ENCODE results near the gene POU3F2.

GRCh38 chr6:98833057-98833306, 1.4 kb upstream of the POU3F2 start:
- no peak for TF ChIP-seq CTCF (conservative IDR thresholded peaks at IDR 0.05; ENCODE audit: low read depth, low read length)
- TF ChIP-seq EZH2 (IDR thresholded peaks at IDR 0.05; ENCODE audit: low read length, unreplicated experiment): no peak

All from PC-3 (cell line).